Measurements from ENCODE around the gene SOX10.

GRCh38 chr22:37925767-37926166 is 58.6 kb downstream of the SOX10 start:
- TF ChIP-seq CTCF (IDR thresholded peaks at IDR 0.05; ENCODE audit: insufficient read depth, low read depth, low read length) (no peak), EZH2 (IDR thresholded peaks at IDR 0.05; ENCODE audit: insufficient read depth, low read length) (no peak)

Data from astrocyte (in vitro differentiated cells and primary cell).